ENCODE data around the gene MTMR12. TPM values are rescaled to one million over a fixed set of nuclear protein-coding genes. Genes with fewer than 3 reads are reported as not detected.

The MTMR12 gene
- total RNA-seq, 1 experiment from 2014 or later: 42.7 TPM

Other genes with a start within 250 kb of the MTMR12 start
- gene GOLPH3, start 138.6 kb downstream of the MTMR12 start, total RNA-seq (2021): 88.7 to 101 TPM (median 95.4 TPM) in 3 replicates
- 60.9 to 65.7 TPM (median 64.5 TPM) in 3 replicates for gene ZFR, start 131.8 kb upstream of the MTMR12 start, total RNA-seq (2021)

Measured in WTC11 (cell line).